ENCODE data around the gene TOP1. TPM values are rescaled to one million over a fixed set of nuclear protein-coding genes. Genes with fewer than 3 reads are reported as not detected.
"Not testable (repeated sequence)": the region's sequence is repeated elsewhere in the genome, so short reads cannot be mapped to it uniquely, and the experiment has no call there.

The TOP1 gene
- total RNA-seq, 1 donor from 2014 or later: 72.7 TPM

- Mint-ChIP-seq H3K27me3 (ENCODE audit: unreplicated experiment) (no peaks in the 10 kb centered on the region), H3K27ac (ENCODE audit: unreplicated experiment) (no peak overlapping the region), H3K4me3 (ENCODE audit: unreplicated experiment) (peak overlapping the region; percentile 4), H3K4me1 (ENCODE audit: unreplicated experiment) (no peaks in the 10 kb centered on the region), H3K36me3 (ENCODE audit: low read depth, unreplicated experiment) (peaks cover 52% of the 10 kb centered on the region), H3K9me3 (ENCODE audit: unreplicated experiment) (no peaks in the 10 kb centered on the region)
- TF ChIP-seq CTCF (IDR thresholded peaks at IDR 0.05; ENCODE audit: unreplicated experiment): no peak
- no peak for DNase-seq (ENCODE audit: low spot score)
Observed at GRCh38 chr20:41121399-41121798, 92.8 kb downstream of the TOP1 start.

GRCh38 chr20:41123631-41124030 is 95.0 kb downstream of the TOP1 start:
- H3K4me1 Mint-ChIP-seq (ENCODE audit: unreplicated experiment): no peaks in the 10 kb centered on the region
- no peak overlapping the region for H3K27ac Mint-ChIP-seq (ENCODE audit: unreplicated experiment)
- H3K9me3 Mint-ChIP-seq (ENCODE audit: unreplicated experiment): no peaks in the 10 kb centered on the region
- TF ChIP-seq CTCF (IDR thresholded peaks at IDR 0.05; ENCODE audit: unreplicated experiment): no peak
- no peak for DNase-seq (ENCODE audit: low spot score)
- no peak overlapping the region for H3K4me3 Mint-ChIP-seq (ENCODE audit: unreplicated experiment)
- peaks cover 46% of the 10 kb centered on the region for H3K36me3 Mint-ChIP-seq (ENCODE audit: low read depth, unreplicated experiment)
- no peaks in the 10 kb centered on the region for H3K27me3 Mint-ChIP-seq (ENCODE audit: unreplicated experiment)

GRCh38 chr20:41124451-41125094 is 96.0 kb downstream of the TOP1 start:
- H3K27me3 Mint-ChIP-seq (ENCODE audit: unreplicated experiment): no peaks in the 10 kb centered on the region
- H3K4me3 Mint-ChIP-seq (ENCODE audit: unreplicated experiment): peak overlapping the region; percentile 63
- H3K36me3 Mint-ChIP-seq (ENCODE audit: low read depth, unreplicated experiment): peaks cover 44% of the 10 kb centered on the region
- DNase-seq (ENCODE audit: low spot score): no peak
- no peaks in the 10 kb centered on the region for H3K4me1 Mint-ChIP-seq (ENCODE audit: unreplicated experiment)
- H3K9me3 Mint-ChIP-seq (ENCODE audit: unreplicated experiment): no peaks in the 10 kb centered on the region
- no peak overlapping the region for H3K27ac Mint-ChIP-seq (ENCODE audit: unreplicated experiment)
- no peak for TF ChIP-seq CTCF (IDR thresholded peaks at IDR 0.05; ENCODE audit: unreplicated experiment)

GRCh38 chr20:41125530-41126457 is 97.2 kb downstream of the TOP1 start:
- Mint-ChIP-seq H3K27me3 (ENCODE audit: unreplicated experiment) (no peaks in the 10 kb centered on the region), H3K27ac (ENCODE audit: unreplicated experiment) (no peak overlapping the region), H3K4me3 (ENCODE audit: unreplicated experiment) (peak overlapping the region; percentile 15), H3K4me1 (ENCODE audit: unreplicated experiment) (no peaks in the 10 kb centered on the region), H3K9me3 (ENCODE audit: unreplicated experiment) (no peaks in the 10 kb centered on the region), H3K36me3 (ENCODE audit: low read depth, unreplicated experiment) (peaks cover 49% of the 10 kb centered on the region)
- TF ChIP-seq CTCF (IDR thresholded peaks at IDR 0.05; ENCODE audit: unreplicated experiment): no peak
- no peak for DNase-seq (ENCODE audit: low spot score)

GRCh38 chr20:41126719-41127118 is 98.1 kb downstream of the TOP1 start:
- no peaks in the 10 kb centered on the region for H3K27me3 Mint-ChIP-seq (ENCODE audit: unreplicated experiment)
- H3K4me1 Mint-ChIP-seq (ENCODE audit: unreplicated experiment): no peaks in the 10 kb centered on the region
- no peak overlapping the region for H3K27ac Mint-ChIP-seq (ENCODE audit: unreplicated experiment)
- DNase-seq (ENCODE audit: low spot score): no peak
- no peak for TF ChIP-seq CTCF (IDR thresholded peaks at IDR 0.05; ENCODE audit: unreplicated experiment)
- H3K9me3 Mint-ChIP-seq (ENCODE audit: unreplicated experiment): no peaks in the 10 kb centered on the region
- H3K4me3 Mint-ChIP-seq (ENCODE audit: unreplicated experiment): peak overlapping the region; percentile 15
- H3K36me3 Mint-ChIP-seq (ENCODE audit: low read depth, unreplicated experiment): peaks cover 41% of the 10 kb centered on the region

- H3K27me3 Mint-ChIP-seq (ENCODE audit: unreplicated experiment); H3K4me1 Mint-ChIP-seq (ENCODE audit: unreplicated experiment); H3K27ac Mint-ChIP-seq (ENCODE audit: unreplicated experiment); DNase-seq (ENCODE audit: low spot score); H3K9me3 Mint-ChIP-seq (ENCODE audit: unreplicated experiment); H3K4me3 Mint-ChIP-seq (ENCODE audit: unreplicated experiment): not testable (repeated sequence)
- H3K36me3 Mint-ChIP-seq (ENCODE audit: low read depth, unreplicated experiment): peaks cover 35% of the 10 kb centered on the region
Observed at GRCh38 chr20:41128317-41128716, 99.7 kb downstream of the TOP1 start.
